Retinal pigment epithelial cell (primary cell): ENCODE data around the gene SLC30A2.

Source experiments
- DNase-seq: peaks from one replicate; pipeline ENCODE4 v3.0.0-alpha.2; 2010; ENCODE audit warnings: low read depth
- H3K4me3 ChIP-seq: 2 replicates; pipeline ENCODE4 v1.5.1; 2011; ENCODE audit warnings: mild to moderate bottlenecking, low read length, control low read depth, moderate library complexity
- CTCF ChIP-seq: conservative IDR thresholded peaks from 2 replicates; pipeline ENCODE4 v1.5.1; 2011; ENCODE audit warnings: low read depth, low read length, control low read depth, inconsistent platforms

Gene SLC30A2

GRCh38 chr1:26079178-26079563 is 33.3 kb upstream of the SLC30A2 start:
- DNase-seq: no peak
- H3K4me3 ChIP-seq: no peak overlapping the region
- TF ChIP-seq CTCF: no peak

GRCh38 chr1:26078286-26079177 is 32.6 kb upstream of the SLC30A2 start:
- no peak overlapping the region for H3K4me3 ChIP-seq
- DNase-seq: no peak
- no peak for TF ChIP-seq CTCF

- TF ChIP-seq CTCF: no peak
- DNase-seq: no peak
Measured at GRCh38 chr1:26077524-26077923, 31.6 kb upstream of the SLC30A2 start.

GRCh38 chr1:26075421-26076144 is 29.7 kb upstream of the SLC30A2 start:
- H3K4me3 ChIP-seq: no peak overlapping the region
- TF ChIP-seq CTCF: no peak
- no peak for DNase-seq

More at GRCh38 chr1:26077524-26077923, 31.6 kb upstream of the SLC30A2 start:
- no peak overlapping the region for H3K4me3 ChIP-seq

DNA sequence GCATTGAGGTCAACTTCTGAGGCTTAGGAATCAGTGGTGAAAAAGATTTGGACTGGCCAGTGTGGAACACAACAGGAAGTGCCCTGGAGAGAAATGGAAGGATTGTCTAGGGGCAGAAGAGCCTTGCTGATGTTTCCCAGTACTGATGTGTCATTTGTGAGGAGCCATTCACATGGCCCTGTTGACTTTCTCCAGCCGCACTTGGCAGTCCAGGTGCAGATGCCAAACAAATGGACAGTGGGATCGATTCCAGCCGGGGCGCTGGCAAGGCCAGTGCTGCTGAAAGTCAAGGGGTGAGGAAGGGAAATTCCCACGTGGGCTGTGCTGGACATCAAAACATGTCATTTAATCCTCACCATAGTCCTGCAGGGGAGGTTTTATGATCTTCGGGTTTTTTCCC is 26.4 kb upstream of the SLC30A2 start:
- no peak overlapping the region for H3K4me3 ChIP-seq
- DNase-seq: no peak
- TF ChIP-seq CTCF: no peak

- H3K4me3 ChIP-seq: no peak overlapping the region
- no peak for TF ChIP-seq CTCF
- no peak for DNase-seq
Measured at GRCh38 chr1:26070963-26071342, 25.0 kb upstream of the SLC30A2 start.
